DOHH2 (cell line): ENCODE data around the gene FOXN3.

Source experiments
- H3F3A ChIP-seq: fragments of 200-600 bp; sonication (generic), shearing (Covaris generic); 2 replicates; pipeline ENCODE4 v1.6.0; 2016; ENCODE audit warnings: antibody characterized with exemption, mild to moderate bottlenecking; ENCODE audit not compliant: control insufficient read depth, insufficient read depth
- H3K27ac ChIP-seq: fragments of 200-600 bp; sonication (generic); 2 replicates; pipeline ENCODE4 v1.5.1; 2014; ENCODE audit warnings: low read depth, mild to moderate bottlenecking, low read length, moderate library complexity
- H3K27me3 ChIP-seq: fragments of 200-600 bp; sonication (generic); 2 replicates; pipeline ENCODE4 v1.6.1; 2014; ENCODE audit warnings: mild to moderate bottlenecking, low read length, mixed read lengths; ENCODE audit not compliant: control insufficient read depth
- H3K36me3 ChIP-seq: fragments of 200-600 bp; sonication (generic); 2 replicates; pipeline ENCODE4 v1.6.1; 2014; ENCODE audit warnings: mild to moderate bottlenecking, low read length, moderate library complexity, mixed read lengths; ENCODE audit not compliant: control insufficient read depth
- H3K4me1 ChIP-seq: fragments of 200-600 bp; sonication (generic); 2 replicates; pipeline ENCODE4 v1.6.1; 2014; ENCODE audit warnings: mild to moderate bottlenecking, low read length, mixed read lengths; ENCODE audit not compliant: control insufficient read depth
- H3K4me2 ChIP-seq: fragments of 200-600 bp; sonication (generic); 2 replicates; pipeline ENCODE4 v1.6.0; 2014; ENCODE audit warnings: mild to moderate bottlenecking, low read length, moderate library complexity
- H3K4me3 ChIP-seq: fragments of 200-600 bp; sonication (generic); 2 replicates; pipeline ENCODE4 v1.5.1; 2014; ENCODE audit warnings: mild to moderate bottlenecking, low read length, mixed read lengths
- H3K79me2 ChIP-seq: fragments of 200-600 bp; sonication (generic); 2 replicates; pipeline ENCODE4 v1.6.1; 2014; ENCODE audit warnings: mild to moderate bottlenecking, low read length, mixed read lengths; ENCODE audit not compliant: control insufficient read depth
- H3K9me2 ChIP-seq: fragments of 200-600 bp; sonication (generic); replicated peaks from 2 replicates; pipeline ENCODE4 v1.6.1; 2014; ENCODE audit warnings: mild to moderate bottlenecking, low read length, mixed read lengths; ENCODE audit not compliant: control insufficient read depth
- H3K9me3 ChIP-seq: fragments of 200-600 bp; sonication (generic); 2 replicates; pipeline ENCODE4 v1.6.1; 2014; ENCODE audit warnings: antibody characterized with exemption, low read length, mixed read lengths; ENCODE audit not compliant: control insufficient read depth, insufficient read depth
- H4K20me1 ChIP-seq: fragments of 200-600 bp; sonication (generic); 2 replicates; pipeline ENCODE4 v1.6.0; 2014; ENCODE audit warnings: low read depth, mild to moderate bottlenecking, antibody characterized with exemption, low read length, moderate library complexity; ENCODE audit not compliant: control insufficient read depth, insufficient read depth
- CTCF ChIP-seq: fragments of 200-600 bp; sonication (generic); IDR thresholded peaks from one replicate; pipeline ENCODE4 v1.5.1; 2014; ENCODE audit warnings: antibody characterized with exemption, mild to moderate bottlenecking, low read depth, low read length; ENCODE audit not compliant: poor library complexity, severe bottlenecking
- EZH2phosphoT487 ChIP-seq: fragments of 200-600 bp; sonication (generic); IDR thresholded peaks from 2 replicates; pipeline ENCODE4 v1.6.1; 2017; ENCODE audit warnings: borderline replicate concordance, mild to moderate bottlenecking, antibody characterized with exemption, low read length, moderate library complexity, mixed read lengths

The FOXN3 gene

GRCh38 chr14:89418976-89419375 lies 1.9 kb upstream of the FOXN3 start:
- Histone ChIP-seq H3K9me2 (no peaks in the 10 kb centered on the region), H3K36me3 (no peaks in the 10 kb centered on the region), H3K79me2 (peaks cover 17% of the 10 kb centered on the region), H3K9me3 (no peaks in the 10 kb centered on the region), H3K27me3 (peaks cover 6% of the 10 kb centered on the region), H3K4me2 (no peak overlapping the region), H3K4me3 (no peak overlapping the region), H3K4me1 (peaks cover 28% of the 10 kb centered on the region), H3K27ac (no peak overlapping the region), H4K20me1 (no peaks in the 10 kb centered on the region), H3F3A (no peaks in the 10 kb centered on the region; the same call in 1 of the 2 replicates)
- TF ChIP-seq CTCF (no peak), EZH2phosphoT487 (no peak)

GRCh38 chr14:89418452-89418851 lies 1.4 kb upstream of the FOXN3 start:
- no peaks in the 10 kb centered on the region for H3K9me2 ChIP-seq
- peak overlapping the region; percentile 94 for H3K4me2 ChIP-seq
- peaks cover 19% of the 10 kb centered on the region for H3K79me2 ChIP-seq
- peaks cover 25% of the 10 kb centered on the region for H3K4me1 ChIP-seq
- peak overlapping the region; percentile 78; the same call in 1 of the 2 replicates for H3K4me3 ChIP-seq
- no peak overlapping the region for H3K27ac ChIP-seq
- H3K9me3 ChIP-seq, result no peaks in the 10 kb centered on the region
- H3K27me3 ChIP-seq, result peaks cover 6% of the 10 kb centered on the region
- H3F3A ChIP-seq, result no peaks in the 10 kb centered on the region; the same call in 1 of the 2 replicates
- no peaks in the 10 kb centered on the region for H4K20me1 ChIP-seq
- TF ChIP-seq EZH2phosphoT487 (no peak), CTCF (no peak)
- no peaks in the 10 kb centered on the region for H3K36me3 ChIP-seq

- H3F3A ChIP-seq, result no peaks in the 10 kb centered on the region; the same call in 1 of the 2 replicates
- no peak overlapping the region; the same call in 1 of the 2 replicates for H3K27ac ChIP-seq
- no peaks in the 10 kb centered on the region for H3K9me3 ChIP-seq
- no peaks in the 10 kb centered on the region for H3K36me3 ChIP-seq
- H3K27me3 ChIP-seq, result peaks cover 6% of the 10 kb centered on the region
- peaks cover 26% of the 10 kb centered on the region for H3K79me2 ChIP-seq
- TF ChIP-seq CTCF (peak; percentile 45), EZH2phosphoT487 (no peak)
- H3K4me3 ChIP-seq, result peak overlapping the region; percentile 78
- H3K9me2 ChIP-seq, result no peaks in the 10 kb centered on the region
- H4K20me1 ChIP-seq, result no peaks in the 10 kb centered on the region
- H3K4me2 ChIP-seq, result peak overlapping the region; percentile 94
- peaks cover 25% of the 10 kb centered on the region for H3K4me1 ChIP-seq
Measured at GRCh38 chr14:89417465-89418225, 612 bp upstream of the FOXN3 start.
